ENCODE results near the gene TMBIM1.
"Not testable (repeated sequence)": the region's sequence is repeated elsewhere in the genome, so short reads cannot be mapped to it uniquely, and the experiment has no call there.

The TMBIM1 gene

DNA sequence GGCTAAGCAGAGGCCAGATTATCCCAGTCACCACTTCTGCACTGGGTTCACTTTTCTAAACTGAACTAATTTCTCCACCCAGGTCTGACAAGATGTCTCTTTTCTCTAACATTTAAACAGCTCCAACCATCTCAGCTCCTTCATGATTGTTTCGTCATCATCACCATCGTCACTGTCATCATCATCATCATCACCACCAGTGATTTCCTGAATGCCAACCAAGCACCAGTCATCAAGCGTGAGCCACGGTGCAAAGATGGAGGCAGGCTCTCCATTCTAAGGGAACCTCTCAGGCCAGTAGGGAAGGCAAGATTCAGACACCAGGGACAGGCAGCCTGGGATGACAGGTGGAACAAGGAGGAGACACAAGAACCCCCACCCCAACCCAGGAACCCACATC is 25.5 kb upstream of the TMBIM1 start:
- no peak for DNase-seq (ENCODE audit: low read depth)

GRCh38 chr2:218317303-218317630 is 25.0 kb upstream of the TMBIM1 start:
- no peak for DNase-seq (ENCODE audit: low read depth)

- DNase-seq (ENCODE audit: low read depth) = no peak
Observed at GRCh38 chr2:218315397-218315796, 23.1 kb upstream of the TMBIM1 start.

GRCh38 chr2:218314764-218315163 is 22.5 kb upstream of the TMBIM1 start:
- DNase-seq (ENCODE audit: low read depth) = not testable (repeated sequence)

- no peak for DNase-seq (ENCODE audit: low read depth)
Observed at GRCh38 chr2:218313356-218313755, 21.1 kb upstream of the TMBIM1 start.

DNA sequence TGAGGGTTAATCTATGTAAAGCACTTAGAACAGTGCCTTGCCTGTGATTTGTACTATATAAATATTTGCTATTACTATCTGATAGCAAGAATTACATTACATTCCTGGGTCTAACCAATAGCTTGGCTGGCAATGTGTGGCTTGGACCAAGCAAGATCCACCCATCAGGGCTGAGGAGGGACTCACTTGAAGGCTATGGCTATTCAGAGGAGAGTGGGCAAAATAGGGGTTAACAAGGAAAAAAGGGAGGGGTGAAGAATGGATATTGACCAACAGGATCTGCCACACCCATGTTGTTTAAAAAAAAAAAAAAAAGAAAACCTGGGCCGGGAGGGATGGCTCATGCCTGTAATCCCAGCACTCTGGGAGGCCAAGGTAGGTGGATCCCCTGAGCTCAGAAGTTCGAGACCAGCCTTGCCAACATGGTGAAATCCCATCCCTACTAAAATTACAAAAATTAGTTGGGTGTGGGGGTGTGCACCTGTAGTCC is 20.0 kb upstream of the TMBIM1 start:
- DNase-seq (ENCODE audit: low read depth) = no peak

DNA sequence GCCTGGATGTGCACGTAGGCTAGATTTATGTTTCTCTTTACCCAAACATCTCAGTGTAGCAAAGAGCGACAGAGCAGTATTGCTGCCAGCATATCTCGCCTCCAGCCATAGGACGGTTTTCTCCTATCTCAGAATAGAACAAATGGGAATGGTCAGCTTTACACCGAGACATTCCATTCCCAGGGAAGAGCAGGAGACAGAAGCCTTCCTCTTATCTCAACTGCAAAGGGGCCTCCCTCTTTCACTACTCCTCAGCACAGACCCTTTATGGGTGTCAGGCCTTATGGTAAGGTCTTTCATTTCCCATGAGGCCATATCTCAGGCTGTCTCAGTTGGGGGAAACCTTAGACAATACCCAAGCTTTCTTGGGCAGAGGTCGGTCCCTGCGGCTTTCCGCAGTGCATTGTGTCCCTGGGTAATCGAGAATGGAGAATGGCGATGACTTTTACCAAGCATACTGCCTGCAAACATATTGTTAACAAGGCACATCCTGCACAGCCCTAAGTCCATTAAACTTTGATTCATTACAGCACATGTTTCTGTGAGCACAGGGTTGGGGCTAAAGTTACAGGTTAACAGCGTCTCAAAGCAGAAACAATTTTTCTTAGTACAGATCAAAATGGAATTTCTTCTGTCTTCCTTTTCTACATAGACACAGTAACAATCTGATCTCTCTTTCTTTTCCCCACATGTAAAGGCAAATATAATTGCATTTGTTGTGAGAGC is 19.4 kb upstream of the TMBIM1 start:
- not testable (repeated sequence) for DNase-seq (ENCODE audit: low read depth)

GRCh38 chr2:218310853-218311540 is 18.7 kb upstream of the TMBIM1 start:
- no peak for DNase-seq (ENCODE audit: low read depth)

GRCh38 chr2:218307415-218308090 is 15.2 kb upstream of the TMBIM1 start:
- no peak for DNase-seq (ENCODE audit: low read depth)

- no peak for DNase-seq (ENCODE audit: low read depth)
Observed at GRCh38 chr2:218306184-218306920, 14.0 kb upstream of the TMBIM1 start.

GRCh38 chr2:218305383-218305782 is 13.1 kb upstream of the TMBIM1 start:
- DNase-seq (ENCODE audit: low read depth) = no peak

DNA sequence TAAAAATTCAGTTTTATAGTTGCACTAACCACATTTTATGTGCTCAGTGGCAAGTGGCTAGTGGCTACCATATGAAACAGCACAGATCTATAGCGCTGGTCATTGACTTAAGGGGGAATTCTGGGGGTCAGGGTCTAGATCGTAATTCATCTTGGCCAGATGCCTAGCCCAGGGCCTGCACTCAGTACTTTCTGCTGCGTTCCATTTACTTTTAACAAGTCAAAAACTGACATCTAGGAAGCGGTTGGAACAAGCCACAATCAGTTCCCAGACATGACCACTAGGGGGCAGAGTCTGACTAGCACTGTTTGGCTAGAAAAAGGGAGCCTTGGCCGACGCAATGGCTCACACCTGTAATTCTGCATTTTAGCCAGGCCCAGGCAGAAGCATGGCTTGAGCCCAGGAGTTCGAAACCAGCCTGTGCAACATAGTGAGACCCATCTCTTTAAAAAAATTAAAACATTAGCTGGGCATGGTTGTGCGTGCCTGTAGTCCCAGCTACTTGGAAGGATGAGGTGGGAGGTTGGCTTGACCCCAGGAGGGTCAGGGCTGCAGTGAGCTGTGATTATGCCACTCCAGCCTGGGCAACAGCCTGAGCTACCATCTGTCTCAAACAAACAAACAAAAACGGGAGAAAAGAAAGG is 9.0 kb upstream of the TMBIM1 start:
- peak; percentile 83 for DNase-seq (ENCODE audit: low read depth)

DNA sequence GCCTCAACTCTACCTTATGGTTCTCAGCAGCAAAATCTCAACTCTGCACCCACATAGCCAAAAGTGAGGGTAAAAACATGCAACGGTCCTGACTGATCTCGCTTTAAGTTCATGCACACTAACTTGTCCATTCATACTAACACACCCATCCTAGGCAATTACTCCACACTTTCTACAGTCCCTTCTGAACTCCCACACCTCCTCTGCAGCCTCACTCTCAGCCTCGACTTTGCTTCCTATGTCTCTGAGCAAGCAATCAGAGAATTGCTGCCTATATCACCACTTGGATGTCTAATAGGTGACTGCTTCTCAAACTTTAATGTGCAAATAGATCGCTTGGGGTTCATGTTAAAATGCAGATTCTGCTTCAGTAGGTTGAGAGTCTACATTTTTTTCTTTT is 7.8 kb upstream of the TMBIM1 start:
- no peak for DNase-seq (ENCODE audit: low read depth)

DNA sequence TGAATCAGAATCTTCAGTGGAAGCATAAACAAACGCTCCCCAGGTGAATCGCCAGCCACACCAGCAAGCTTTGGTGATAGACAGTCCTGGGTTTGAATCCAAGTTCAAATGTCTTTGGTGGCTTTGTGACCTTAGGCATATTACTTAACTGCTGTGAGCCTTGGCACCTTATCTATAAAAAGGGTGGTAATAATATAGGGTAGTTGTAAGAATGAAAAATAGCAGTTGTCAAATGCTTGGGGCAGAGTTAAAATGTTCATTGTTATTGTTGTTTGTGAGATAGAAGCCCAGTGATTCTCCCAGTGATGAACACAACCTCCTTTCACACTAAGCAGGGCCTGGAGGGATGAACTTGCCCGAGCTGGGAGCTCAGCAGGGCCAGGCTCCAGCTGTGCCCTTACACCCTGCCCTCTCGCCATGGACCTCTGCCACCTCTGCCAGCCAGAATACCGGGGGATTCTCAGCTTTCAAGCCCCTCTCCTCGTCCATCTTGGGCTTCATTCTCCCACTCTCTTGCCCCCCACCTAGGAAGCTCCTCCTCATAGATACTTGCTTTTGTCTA is 6.1 kb upstream of the TMBIM1 start:
- DNase-seq (ENCODE audit: low read depth) = no peak

DNA sequence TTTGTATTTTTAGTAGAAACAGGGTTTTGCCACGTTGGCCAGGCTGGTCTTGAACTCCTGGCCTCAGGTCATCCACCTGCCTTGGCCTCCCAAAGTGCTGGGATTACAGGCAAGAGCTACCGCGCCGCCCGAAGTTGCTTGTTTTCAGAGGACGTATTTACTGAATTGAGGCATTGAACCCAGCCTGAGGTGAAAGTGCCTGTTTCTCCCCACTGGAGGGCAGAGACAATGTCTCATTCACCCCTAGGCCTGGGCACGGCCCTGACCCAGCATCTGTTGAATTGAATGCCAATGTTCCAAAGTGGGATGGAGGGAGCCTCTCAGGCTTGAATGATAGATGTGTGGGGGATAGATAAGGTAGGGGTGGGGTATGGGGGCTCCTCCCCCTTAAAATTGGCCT is 4.5 kb upstream of the TMBIM1 start:
- no peak for DNase-seq (ENCODE audit: low read depth)

DNA sequence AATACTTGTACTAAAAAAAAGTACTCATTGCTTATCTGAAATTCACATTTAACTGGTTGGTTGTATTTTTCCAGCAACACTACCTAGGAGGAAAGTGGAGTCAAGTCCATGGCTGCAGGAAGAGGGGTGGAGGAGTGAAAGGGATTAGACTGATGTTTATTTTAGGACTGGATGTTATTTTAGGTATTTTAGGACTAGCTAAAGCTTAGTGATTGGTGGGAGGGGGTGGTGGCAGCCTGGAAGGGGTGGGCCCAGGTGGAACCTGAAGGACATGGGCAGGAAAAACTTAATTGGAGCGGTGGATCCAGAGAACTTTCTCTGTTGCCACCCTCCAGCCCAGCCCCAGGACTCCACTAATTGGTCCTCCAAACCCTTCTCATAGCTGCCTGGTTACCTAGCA is 3.9 kb upstream of the TMBIM1 start:
- DNase-seq (ENCODE audit: low read depth) = no peak

GRCh38 chr2:218295029-218295428 is 2.7 kb upstream of the TMBIM1 start:
- no peak for DNase-seq (ENCODE audit: low read depth)

DNA sequence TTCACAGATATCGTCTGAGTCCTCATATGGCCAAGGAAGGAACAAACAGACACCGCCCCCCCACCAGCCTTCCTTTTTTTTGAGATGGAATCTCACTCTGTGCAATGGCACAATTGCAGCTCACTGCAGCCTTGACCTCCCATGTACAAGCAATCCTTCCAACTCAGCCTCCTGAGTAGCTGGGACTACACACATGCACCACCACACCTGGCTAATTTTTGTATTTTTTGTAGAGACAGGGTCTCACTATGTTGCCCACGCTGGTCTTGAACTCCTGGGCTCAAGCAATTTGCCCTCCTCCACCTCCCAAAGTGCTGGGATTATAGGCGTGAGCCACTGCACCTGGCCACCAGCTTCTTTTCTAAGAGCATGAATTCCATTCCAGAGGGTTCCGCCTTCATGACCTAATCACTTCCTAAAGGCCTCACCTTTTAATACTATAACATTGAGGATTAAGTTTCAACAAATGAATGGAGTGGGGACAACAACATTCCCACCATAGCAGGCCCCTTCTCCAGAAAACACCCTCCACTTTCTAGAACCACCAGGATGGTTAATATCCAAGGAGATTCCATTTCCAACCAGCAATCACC is 2.2 kb upstream of the TMBIM1 start:
- no peak for DNase-seq (ENCODE audit: low read depth)

GRCh38 chr2:218293715-218294429 is 1.6 kb upstream of the TMBIM1 start:
- DNase-seq (ENCODE audit: low read depth) = no peak

- DNase-seq (ENCODE audit: low read depth) = no peak
Observed at GRCh38 chr2:218291318-218292047, 820 bp downstream of the TMBIM1 start.
